ENCODE measurements around the gene FSTL5.

DNA sequence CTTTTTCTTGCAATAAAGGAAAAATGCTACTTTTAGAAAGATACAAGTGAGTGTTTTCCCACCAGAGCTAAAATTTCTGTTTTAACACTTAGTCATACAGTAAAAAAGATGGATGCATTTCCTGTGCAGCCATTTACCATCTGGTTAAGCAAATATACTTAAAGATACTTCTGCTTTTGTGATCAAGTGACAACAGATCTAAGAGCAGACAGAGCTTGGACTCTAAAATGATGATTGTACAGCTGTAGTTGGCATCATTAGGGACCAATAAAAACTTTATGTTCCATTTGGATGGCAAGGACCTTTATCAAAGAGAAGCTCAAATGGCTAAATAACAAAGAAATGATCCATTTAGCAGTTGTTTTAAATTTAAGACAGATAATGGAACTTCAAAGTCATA, 270.8 kb downstream of the FSTL5 start:
- TF ChIP-seq, protein P1, sequence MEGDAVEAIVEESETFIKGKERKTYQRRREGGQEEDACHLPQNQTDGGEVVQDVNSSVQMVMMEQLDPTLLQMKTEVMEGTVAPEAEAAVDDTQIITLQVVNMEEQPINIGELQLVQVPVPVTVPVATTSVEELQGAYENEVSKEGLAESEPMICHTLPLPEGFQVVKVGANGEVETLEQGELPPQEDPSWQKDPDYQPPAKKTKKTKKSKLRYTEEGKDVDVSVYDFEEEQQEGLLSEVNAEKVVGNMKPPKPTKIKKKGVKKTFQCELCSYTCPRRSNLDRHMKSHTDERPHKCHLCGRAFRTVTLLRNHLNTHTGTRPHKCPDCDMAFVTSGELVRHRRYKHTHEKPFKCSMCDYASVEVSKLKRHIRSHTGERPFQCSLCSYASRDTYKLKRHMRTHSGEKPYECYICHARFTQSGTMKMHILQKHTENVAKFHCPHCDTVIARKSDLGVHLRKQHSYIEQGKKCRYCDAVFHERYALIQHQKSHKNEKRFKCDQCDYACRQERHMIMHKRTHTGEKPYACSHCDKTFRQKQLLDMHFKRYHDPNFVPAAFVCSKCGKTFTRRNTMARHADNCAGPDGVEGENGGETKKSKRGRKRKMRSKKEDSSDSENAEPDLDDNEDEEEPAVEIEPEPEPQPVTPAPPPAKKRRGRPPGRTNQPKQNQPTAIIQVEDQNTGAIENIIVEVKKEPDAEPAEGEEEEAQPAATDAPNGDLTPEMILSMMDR (IDR thresholded peaks at IDR 0.05; ENCODE audit: extremely low read depth in 1 of 2, insufficient read depth in 1 of 2, low read depth in 1 of 2, low read length in 2 of 2) = no peak
- TF ChIP-seq, protein P2, sequence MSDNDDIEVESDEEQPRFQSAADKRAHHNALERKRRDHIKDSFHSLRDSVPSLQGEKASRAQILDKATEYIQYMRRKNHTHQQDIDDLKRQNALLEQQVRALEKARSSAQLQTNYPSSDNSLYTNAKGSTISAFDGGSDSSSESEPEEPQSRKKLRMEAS (IDR thresholded peaks at IDR 0.05; ENCODE audit: insufficient read depth, insufficient read length) = no peak
- TF ChIP-seq POLR2A (IDR thresholded peaks at IDR 0.05; ENCODE audit: low read depth, low read length) (no peak), POLR2AphosphoS5 (IDR thresholded peaks at IDR 0.05; ENCODE audit: insufficient read depth, low read depth, low read length) (no peak), EZH2 (IDR thresholded peaks at IDR 0.05; ENCODE audit: borderline replicate concordance, low read depth, low read length, severe bottlenecking) (no peak), MYC (IDR thresholded peaks at IDR 0.05; ENCODE audit: low read depth, low read length) (no peak), FOS (IDR thresholded peaks at IDR 0.05; ENCODE audit: borderline replicate concordance, insufficient read depth, low read length) (no peak)

All from endothelial cell of umbilical vein (primary cell).